HEK293 (cell line): ENCODE data around the gene CDK19.

Experiments
- CTCF ChIA-PET: fragments of 350-600 bp; formaldehyde crosslinking; extraction: SDS; loops from one replicate; lab custom pipeline; 2021; ENCODE audit warnings: antibody characterized with exemption; lab: Yijun Ruan, JAX
- POLR2A ChIA-PET: fragments of 300-600 bp; formaldehyde crosslinking; extraction: SDS; loops from one replicate; lab custom pipeline; 2020; ENCODE audit warnings: antibody characterized with exemption, inconsistent platforms; lab: Yijun Ruan, JAX
- H3K27ac ChIP-seq: fragments of 200-500 bp; sonication (Bioruptor generic); 2 replicates; pipeline ENCODE4 v1.5.1; 2014; ENCODE audit warnings: low read depth, low read length, control low read depth, inconsistent platforms; ENCODE audit errors: extremely low read depth
- H3K36me3 ChIP-seq, 2 experiments: fragments of 200-500 bp in 1 of 2; sonication (Bioruptor generic) in 1 of 2; 1 replicate in 1 of 2; 2 replicates in 1 of 2; pipeline ENCODE4 v1.5.1; 2014 to 2017; ENCODE audit warnings: inconsistent platforms in 2 of 2, low read length in 2 of 2; ENCODE audit not compliant: control insufficient read depth in 2 of 2, insufficient read depth in 1 of 2
- H3K4me1 ChIP-seq: fragments of 200-500 bp; sonication (Bioruptor generic); 2 replicates; pipeline ENCODE4 v1.5.1; 2014; ENCODE audit warnings: mild to moderate bottlenecking, low read length, inconsistent platforms; ENCODE audit not compliant: control insufficient read depth, insufficient read depth
- H3K4me3 ChIP-seq: 2 replicates; pipeline ENCODE4 v1.5.1; 2011; ENCODE audit warnings: low read depth, mild to moderate bottlenecking, control low read depth, low read length, moderate library complexity
- H3K9me3 ChIP-seq: fragments of 200-500 bp; sonication (Bioruptor generic); 2 replicates; pipeline ENCODE4 v1.5.1; 2014; ENCODE audit warnings: low read depth, low read length, inconsistent platforms; ENCODE audit not compliant: control insufficient read depth, insufficient read depth
- EGR2 ChIP-seq: fragments of 450-650 bp; formaldehyde crosslinking; IDR thresholded peaks from 2 replicates; pipeline ENCODE4 v1.5.1; 2016; ENCODE audit warnings: low read depth, missing biosample characterization, missing genetic modification characterization
- HOXD13 ChIP-seq: sonication (generic); formaldehyde crosslinking; IDR thresholded peaks from 2 replicates; pipeline ENCODE4 v1.8.0; 2022; ENCODE audit warnings: missing genetic modification reagents, borderline replicate concordance
- KLF9 ChIP-seq: fragments of 450-650 bp; formaldehyde crosslinking; IDR thresholded peaks from 2 replicates; pipeline ENCODE4 v1.5.1; 2016; ENCODE audit warnings: missing biosample characterization, missing genetic modification characterization, low read depth
- MYNN ChIP-seq: fragments of 450-650 bp; formaldehyde crosslinking; IDR thresholded peaks from 2 replicates; pipeline ENCODE4 v1.5.1; 2016; ENCODE audit warnings: missing biosample characterization, missing genetic modification characterization, borderline replicate concordance
- RBAK ChIP-seq: fragments of 450-650 bp; formaldehyde crosslinking; IDR thresholded peaks from 2 replicates; pipeline ENCODE4 v1.5.1; 2016; ENCODE audit warnings: missing biosample characterization, missing genetic modification characterization
- SCRT2 ChIP-seq: fragments of 450-650 bp; formaldehyde crosslinking; IDR thresholded peaks from 2 replicates; pipeline ENCODE4 v1.5.1; 2016; ENCODE audit warnings: missing biosample characterization, missing genetic modification characterization
- SP7 ChIP-seq: fragments of 450-650 bp; formaldehyde crosslinking; IDR thresholded peaks from 2 replicates; pipeline ENCODE4 v1.5.1; 2016; ENCODE audit warnings: missing biosample characterization, missing genetic modification characterization
- ZBTB7A ChIP-seq: fragments of 450-650 bp; formaldehyde crosslinking; IDR thresholded peaks from 2 replicates; pipeline ENCODE4 v1.5.1; 2016; ENCODE audit warnings: low read depth, missing biosample characterization, missing genetic modification characterization
- ZNF121 ChIP-seq: fragments of 450-650 bp; formaldehyde crosslinking; IDR thresholded peaks from 2 replicates; pipeline ENCODE4 v1.5.1; 2016; ENCODE audit warnings: missing biosample characterization, missing genetic modification characterization
- ZNF560 ChIP-seq: fragments of 450-650 bp; formaldehyde crosslinking; IDR thresholded peaks from 2 replicates; pipeline ENCODE4 v1.5.1; 2017; ENCODE audit warnings: missing biosample characterization, missing genetic modification characterization, borderline replicate concordance
- ZNF624 ChIP-seq: fragments of 450-650 bp; formaldehyde crosslinking; IDR thresholded peaks from 2 replicates; pipeline ENCODE4 v1.5.1; 2017; ENCODE audit warnings: missing biosample characterization, missing genetic modification characterization
- ZNF777 ChIP-seq: fragments of 450-650 bp; formaldehyde crosslinking; IDR thresholded peaks from 2 replicates; pipeline ENCODE4 v1.5.1; 2017; ENCODE audit warnings: missing biosample characterization, missing genetic modification characterization, borderline replicate concordance
- ZNF843 ChIP-seq: fragments of 450-650 bp; formaldehyde crosslinking; IDR thresholded peaks from 2 replicates; pipeline ENCODE4 v1.5.1; 2016; ENCODE audit warnings: missing biosample characterization, missing genetic modification characterization
- TF ChIP-seq, protein P1 (sequence below): fragments of 450-650 bp; formaldehyde crosslinking; conservative IDR thresholded peaks from 2 replicates; pipeline ENCODE4 v1.5.1; 2016; ENCODE audit warnings: low read depth, missing biosample characterization, missing genetic modification characterization
- TF ChIP-seq, protein P2 (sequence below): fragments of 450-650 bp; formaldehyde crosslinking; optimal IDR thresholded peaks from 2 replicates; pipeline ENCODE3; 2016; ENCODE audit warnings: missing biosample characterization, mild to moderate bottlenecking, missing genetic modification characterization
- TF ChIP-seq, protein P3 (sequence below): fragments of 450-650 bp; formaldehyde crosslinking; IDR thresholded peaks from 2 replicates; pipeline ENCODE4 v1.5.1; 2017; ENCODE audit warnings: missing biosample characterization, mild to moderate bottlenecking, missing genetic modification characterization, moderate library complexity
- TF ChIP-seq, protein P4 (sequence below): fragments of 450-650 bp; formaldehyde crosslinking; IDR thresholded peaks from 2 replicates; pipeline ENCODE4 v1.5.1; 2016; ENCODE audit warnings: missing biosample characterization, missing genetic modification characterization
- TF ChIP-seq, protein P5 (sequence below): fragments of 450-650 bp; formaldehyde crosslinking; IDR thresholded peaks from 2 replicates; pipeline ENCODE4 v1.5.1; 2016; ENCODE audit warnings: missing biosample characterization, missing genetic modification characterization
- TF ChIP-seq, protein P6 (sequence below): fragments of 450-650 bp; formaldehyde crosslinking; IDR thresholded peaks from 2 replicates; pipeline ENCODE4 v1.5.1; 2017; ENCODE audit warnings: missing biosample characterization, missing genetic modification characterization

CDK19 gene

DNA sequence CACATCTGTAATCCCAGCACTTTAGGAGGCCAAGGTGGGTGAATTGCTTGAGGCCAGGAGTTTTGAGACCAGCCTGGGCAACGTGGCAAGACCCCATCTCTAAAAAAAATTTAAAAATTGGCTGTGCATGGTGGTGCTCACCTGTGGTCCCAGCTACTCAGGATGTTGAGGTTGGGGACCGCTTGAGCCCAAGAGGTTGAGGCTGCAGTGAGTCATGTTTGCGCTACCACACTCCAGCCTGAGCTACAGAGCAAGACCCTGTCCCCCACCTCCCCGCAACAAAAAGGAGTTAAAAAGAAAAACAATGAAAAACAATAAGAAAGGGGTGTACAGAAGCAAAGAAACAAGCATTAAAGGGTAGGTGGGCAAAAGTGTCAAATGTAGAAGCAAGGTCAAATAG is 57.3 kb downstream of the CDK19 start:
- POLR2A ChIA-PET = interaction anchor here (0.6 kb wide), 1 partner anchor 11 kb away, joined by 3 read pairs; no protein-coding TSS in a partner anchor

DNA sequence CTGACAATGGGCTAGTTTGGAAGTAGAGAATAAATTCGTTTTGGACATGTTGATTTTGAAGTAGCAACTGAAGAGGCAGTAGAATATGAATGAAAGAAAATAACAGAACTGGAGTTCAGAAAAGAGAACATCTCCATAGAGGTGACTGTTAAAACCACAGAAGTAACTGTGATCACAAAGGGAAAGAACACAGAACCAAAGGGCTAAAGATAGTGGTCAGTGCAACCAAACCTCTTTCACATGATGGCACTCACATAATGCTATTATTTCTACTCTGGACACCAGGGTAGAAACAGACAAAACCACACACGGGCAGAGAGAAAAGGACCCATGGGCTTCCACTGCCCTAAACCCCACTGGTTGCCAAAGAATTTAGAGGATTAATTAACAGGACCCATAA is 58.5 kb downstream of the CDK19 start:
- Histone ChIP-seq H3K4me3 (no peak overlapping the region), H3K27ac (no peak overlapping the region), H3K36me3 (no peaks in the 10 kb centered on the region), H3K9me3 (no peaks in the 10 kb centered on the region), H3K4me1 (no peaks in the 10 kb centered on the region)
- POLR2A ChIA-PET = interaction anchor here (0.6 kb wide), 1 partner anchor 57 kb away, joined by 3 read pairs; no protein-coding TSS in a partner anchor
- CTCF ChIA-PET = interaction anchor here (0.6 to 0.7 kb wide), 2 partner anchors 9 to 456 kb away, joined by 3 to 12 read pairs; no protein-coding TSS in a partner anchor
- TF ChIP-seq ZBTB7A (no peak), KLF9 (tag by site-specific recombination) (no peak), HOXD13 (CRISPR knock-in tag) (no peak), EGR2 (tag by site-specific recombination) (no peak), SCRT2 (tag by site-specific recombination) (no peak), ZNF777 (tag by site-specific recombination) (no peak), SP7 (no peak), RBAK (tag by site-specific recombination) (no peak), ZNF624 (tag by site-specific recombination) (no peak), ZNF560 (tag by site-specific recombination) (no peak), MYNN (tag by site-specific recombination) (no peak), ZNF843 (tag by site-specific recombination) (no peak)
- TF ChIP-seq, protein P1, sequence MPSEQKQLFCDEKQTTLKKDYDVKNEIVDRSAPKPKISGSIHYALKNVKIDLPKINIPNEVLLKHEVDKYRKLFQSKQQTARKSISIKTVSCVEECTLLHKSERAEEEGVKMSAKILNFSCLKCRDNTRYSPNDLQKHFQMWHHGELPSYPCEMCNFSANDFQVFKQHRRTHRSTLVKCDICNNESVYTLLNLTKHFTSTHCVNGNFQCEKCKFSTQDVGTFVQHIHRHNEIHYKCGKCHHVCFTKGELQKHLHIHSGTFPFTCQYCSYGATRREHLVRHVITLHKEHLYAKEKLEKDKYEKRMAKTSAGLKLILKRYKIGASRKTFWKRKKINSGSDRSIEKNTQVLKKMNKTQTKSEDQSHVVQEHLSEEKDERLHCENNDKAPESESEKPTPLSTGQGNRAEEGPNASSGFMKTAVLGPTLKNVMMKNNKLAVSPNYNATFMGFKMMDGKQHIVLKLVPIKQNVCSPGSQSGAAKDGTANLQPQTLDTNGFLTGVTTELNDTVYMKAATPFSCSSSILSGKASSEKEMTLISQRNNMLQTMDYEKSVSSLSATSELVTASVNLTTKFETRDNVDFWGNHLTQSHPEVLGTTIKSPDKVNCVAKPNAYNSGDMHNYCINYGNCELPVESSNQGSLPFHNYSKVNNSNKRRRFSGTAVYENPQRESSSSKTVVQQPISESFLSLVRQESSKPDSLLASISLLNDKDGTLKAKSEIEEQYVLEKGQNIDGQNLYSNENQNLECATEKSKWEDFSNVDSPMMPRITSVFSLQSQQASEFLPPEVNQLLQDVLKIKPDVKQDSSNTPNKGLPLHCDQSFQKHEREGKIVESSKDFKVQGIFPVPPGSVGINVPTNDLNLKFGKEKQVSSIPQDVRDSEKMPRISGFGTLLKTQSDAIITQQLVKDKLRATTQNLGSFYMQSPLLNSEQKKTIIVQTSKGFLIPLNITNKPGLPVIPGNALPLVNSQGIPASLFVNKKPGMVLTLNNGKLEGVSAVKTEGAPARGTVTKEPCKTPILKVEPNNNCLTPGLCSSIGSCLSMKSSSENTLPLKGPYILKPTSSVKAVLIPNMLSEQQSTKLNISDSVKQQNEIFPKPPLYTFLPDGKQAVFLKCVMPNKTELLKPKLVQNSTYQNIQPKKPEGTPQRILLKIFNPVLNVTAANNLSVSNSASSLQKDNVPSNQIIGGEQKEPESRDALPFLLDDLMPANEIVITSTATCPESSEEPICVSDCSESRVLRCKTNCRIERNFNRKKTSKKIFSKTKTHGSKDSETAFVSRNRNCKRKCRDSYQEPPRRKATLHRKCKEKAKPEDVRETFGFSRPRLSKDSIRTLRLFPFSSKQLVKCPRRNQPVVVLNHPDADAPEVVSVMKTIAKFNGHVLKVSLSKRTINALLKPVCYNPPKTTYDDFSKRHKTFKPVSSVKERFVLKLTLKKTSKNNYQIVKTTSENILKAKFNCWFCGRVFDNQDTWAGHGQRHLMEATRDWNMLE (tag by site-specific recombination) = no peak
- TF ChIP-seq, protein P2, sequence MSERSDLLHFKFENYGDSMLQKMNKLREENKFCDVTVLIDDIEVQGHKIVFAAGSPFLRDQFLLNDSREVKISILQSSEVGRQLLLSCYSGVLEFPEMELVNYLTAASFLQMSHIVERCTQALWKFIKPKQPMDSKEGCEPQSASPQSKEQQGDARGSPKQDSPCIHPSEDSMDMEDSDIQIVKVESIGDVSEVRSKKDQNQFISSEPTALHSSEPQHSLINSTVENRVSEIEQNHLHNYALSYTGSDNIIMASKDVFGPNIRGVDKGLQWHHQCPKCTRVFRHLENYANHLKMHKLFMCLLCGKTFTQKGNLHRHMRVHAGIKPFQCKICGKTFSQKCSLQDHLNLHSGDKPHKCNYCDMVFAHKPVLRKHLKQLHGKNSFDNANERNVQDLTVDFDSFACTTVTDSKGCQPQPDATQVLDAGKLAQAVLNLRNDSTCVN (tag by site-specific recombination) = no peak
- TF ChIP-seq, protein P3, sequence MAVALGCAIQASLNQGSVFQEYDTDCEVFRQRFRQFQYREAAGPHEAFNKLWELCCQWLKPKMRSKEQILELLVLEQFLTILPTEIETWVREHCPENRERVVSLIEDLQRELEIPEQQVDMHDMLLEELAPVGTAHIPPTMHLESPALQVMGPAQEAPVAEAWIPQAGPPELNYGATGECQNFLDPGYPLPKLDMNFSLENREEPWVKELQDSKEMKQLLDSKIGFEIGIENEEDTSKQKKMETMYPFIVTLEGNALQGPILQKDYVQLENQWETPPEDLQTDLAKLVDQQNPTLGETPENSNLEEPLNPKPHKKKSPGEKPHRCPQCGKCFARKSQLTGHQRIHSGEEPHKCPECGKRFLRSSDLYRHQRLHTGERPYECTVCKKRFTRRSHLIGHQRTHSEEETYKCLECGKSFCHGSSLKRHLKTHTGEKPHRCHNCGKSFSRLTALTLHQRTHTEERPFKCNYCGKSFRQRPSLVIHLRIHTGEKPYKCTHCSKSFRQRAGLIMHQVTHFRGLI (tag by site-specific recombination) = no peak
- TF ChIP-seq, protein P4, sequence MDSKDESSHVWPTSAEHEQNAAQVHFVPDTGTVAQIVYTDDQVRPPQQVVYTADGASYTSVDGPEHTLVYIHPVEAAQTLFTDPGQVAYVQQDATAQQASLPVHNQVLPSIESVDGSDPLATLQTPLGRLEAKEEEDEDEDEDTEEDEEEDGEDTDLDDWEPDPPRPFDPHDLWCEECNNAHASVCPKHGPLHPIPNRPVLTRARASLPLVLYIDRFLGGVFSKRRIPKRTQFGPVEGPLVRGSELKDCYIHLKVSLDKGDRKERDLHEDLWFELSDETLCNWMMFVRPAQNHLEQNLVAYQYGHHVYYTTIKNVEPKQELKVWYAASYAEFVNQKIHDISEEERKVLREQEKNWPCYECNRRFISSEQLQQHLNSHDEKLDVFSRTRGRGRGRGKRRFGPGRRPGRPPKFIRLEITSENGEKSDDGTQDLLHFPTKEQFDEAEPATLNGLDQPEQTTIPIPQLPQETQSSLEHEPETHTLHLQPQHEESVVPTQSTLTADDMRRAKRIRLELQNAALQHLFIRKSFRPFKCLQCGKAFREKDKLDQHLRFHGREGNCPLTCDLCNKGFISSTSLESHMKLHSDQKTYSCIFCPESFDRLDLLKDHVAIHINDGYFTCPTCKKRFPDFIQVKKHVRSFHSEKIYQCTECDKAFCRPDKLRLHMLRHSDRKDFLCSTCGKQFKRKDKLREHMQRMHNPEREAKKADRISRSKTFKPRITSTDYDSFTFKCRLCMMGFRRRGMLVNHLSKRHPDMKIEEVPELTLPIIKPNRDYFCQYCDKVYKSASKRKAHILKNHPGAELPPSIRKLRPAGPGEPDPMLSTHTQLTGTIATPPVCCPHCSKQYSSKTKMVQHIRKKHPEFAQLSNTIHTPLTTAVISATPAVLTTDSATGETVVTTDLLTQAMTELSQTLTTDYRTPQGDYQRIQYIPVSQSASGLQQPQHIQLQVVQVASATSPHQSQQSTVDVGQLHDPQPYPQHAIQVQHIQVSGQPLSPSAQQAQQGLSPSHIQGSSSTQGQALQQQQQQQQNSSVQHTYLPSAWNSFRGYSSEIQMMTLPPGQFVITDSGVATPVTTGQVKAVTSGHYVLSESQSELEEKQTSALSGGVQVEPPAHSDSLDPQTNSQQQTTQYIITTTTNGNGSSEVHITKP (tag by site-specific recombination) = no peak
- TF ChIP-seq, protein P5, sequence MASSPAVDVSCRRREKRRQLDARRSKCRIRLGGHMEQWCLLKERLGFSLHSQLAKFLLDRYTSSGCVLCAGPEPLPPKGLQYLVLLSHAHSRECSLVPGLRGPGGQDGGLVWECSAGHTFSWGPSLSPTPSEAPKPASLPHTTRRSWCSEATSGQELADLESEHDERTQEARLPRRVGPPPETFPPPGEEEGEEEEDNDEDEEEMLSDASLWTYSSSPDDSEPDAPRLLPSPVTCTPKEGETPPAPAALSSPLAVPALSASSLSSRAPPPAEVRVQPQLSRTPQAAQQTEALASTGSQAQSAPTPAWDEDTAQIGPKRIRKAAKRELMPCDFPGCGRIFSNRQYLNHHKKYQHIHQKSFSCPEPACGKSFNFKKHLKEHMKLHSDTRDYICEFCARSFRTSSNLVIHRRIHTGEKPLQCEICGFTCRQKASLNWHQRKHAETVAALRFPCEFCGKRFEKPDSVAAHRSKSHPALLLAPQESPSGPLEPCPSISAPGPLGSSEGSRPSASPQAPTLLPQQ = no peak
- TF ChIP-seq, protein P6, sequence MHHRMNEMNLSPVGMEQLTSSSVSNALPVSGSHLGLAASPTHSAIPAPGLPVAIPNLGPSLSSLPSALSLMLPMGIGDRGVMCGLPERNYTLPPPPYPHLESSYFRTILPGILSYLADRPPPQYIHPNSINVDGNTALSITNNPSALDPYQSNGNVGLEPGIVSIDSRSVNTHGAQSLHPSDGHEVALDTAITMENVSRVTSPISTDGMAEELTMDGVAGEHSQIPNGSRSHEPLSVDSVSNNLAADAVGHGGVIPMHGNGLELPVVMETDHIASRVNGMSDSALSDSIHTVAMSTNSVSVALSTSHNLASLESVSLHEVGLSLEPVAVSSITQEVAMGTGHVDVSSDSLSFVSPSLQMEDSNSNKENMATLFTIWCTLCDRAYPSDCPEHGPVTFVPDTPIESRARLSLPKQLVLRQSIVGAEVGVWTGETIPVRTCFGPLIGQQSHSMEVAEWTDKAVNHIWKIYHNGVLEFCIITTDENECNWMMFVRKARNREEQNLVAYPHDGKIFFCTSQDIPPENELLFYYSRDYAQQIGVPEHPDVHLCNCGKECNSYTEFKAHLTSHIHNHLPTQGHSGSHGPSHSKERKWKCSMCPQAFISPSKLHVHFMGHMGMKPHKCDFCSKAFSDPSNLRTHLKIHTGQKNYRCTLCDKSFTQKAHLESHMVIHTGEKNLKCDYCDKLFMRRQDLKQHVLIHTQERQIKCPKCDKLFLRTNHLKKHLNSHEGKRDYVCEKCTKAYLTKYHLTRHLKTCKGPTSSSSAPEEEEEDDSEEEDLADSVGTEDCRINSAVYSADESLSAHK (tag by site-specific recombination) = no peak

More for the DNA sequence above, 57.3 kb downstream of the CDK19 start:
- no peaks in the 10 kb centered on the region for H3K9me3 ChIP-seq
- no peaks in the 10 kb centered on the region for H3K4me1 ChIP-seq
- CTCF ChIA-PET = no interaction called here
- TF ChIP-seq ZNF121 (tag by site-specific recombination) (0 out of 2 replicates have a peak, but pooled peaks have one; percentile 35), MYNN (tag by site-specific recombination) (no peak)
- no peaks in the 10 kb centered on the region for H3K36me3 ChIP-seq
- no peak overlapping the region for H3K27ac ChIP-seq
- H3K4me3 ChIP-seq = no peak overlapping the region
